Endodermal cell (in vitro differentiated cells): ENCODE measurements around the gene YBX2. TPM values are rescaled to one million over a fixed set of nuclear protein-coding genes. Genes with fewer than 3 reads are reported as not detected.

Experiments
- DNase-seq: peaks from one replicate; pipeline ENCODE4 v3.0.0-alpha.2; 2017
- H3K27ac ChIP-seq: 2 replicates; pipeline ENCODE4 v1.5.1; 2013; ENCODE audit warnings: mild to moderate bottlenecking, low read depth, low read length, moderate library complexity
- H3K27me3 ChIP-seq: 2 replicates; pipeline ENCODE4 v1.6.1; 2013; ENCODE audit warnings: mild to moderate bottlenecking, low read length, moderate library complexity; ENCODE audit not compliant: insufficient read depth, control insufficient read depth, poor library complexity, severe bottlenecking
- H3K36me3 ChIP-seq: 2 replicates; pipeline ENCODE4 v1.7.0; 2013; ENCODE audit warnings: mild to moderate bottlenecking, low read length, moderate library complexity; ENCODE audit not compliant: control insufficient read depth, insufficient read depth
- H3K4me1 ChIP-seq: one replicate; pipeline ENCODE4 v1.7.0; 2013; ENCODE audit warnings: low read length; ENCODE audit not compliant: control insufficient read depth, insufficient read depth
- H3K4me3 ChIP-seq: 2 replicates; pipeline ENCODE4 v1.5.1; 2013; ENCODE audit warnings: mild to moderate bottlenecking, low read length, moderate library complexity
- H3K9ac ChIP-seq: 2 replicates; pipeline ENCODE4 v1.6.1; 2013; ENCODE audit warnings: mild to moderate bottlenecking, low read length, moderate library complexity; ENCODE audit not compliant: poor library complexity, severe bottlenecking; ENCODE audit errors: extremely low read depth
- H3K9me3 ChIP-seq: 2 replicates; pipeline ENCODE4 v1.6.1; 2013; ENCODE audit warnings: mild to moderate bottlenecking, low read length, moderate library complexity; ENCODE audit not compliant: control insufficient read depth
- H3K27ac Mint-ChIP-seq: 2 replicates; pipeline ENCODE4 v1.8.0; 2020; ENCODE audit warnings: mixed read lengths
- H3K27me3 Mint-ChIP-seq: 2 replicates; pipeline ENCODE4 v1.8.0; 2021; ENCODE audit warnings: mild to moderate bottlenecking, mixed read lengths; ENCODE audit not compliant: insufficient read depth
- H3K36me3 Mint-ChIP-seq: 2 replicates; pipeline ENCODE4 v1.8.0; 2020; ENCODE audit warnings: low read depth, mixed read lengths
- H3K4me1 Mint-ChIP-seq: 2 replicates; pipeline ENCODE4 v1.8.0; 2020; ENCODE audit warnings: mixed read lengths
- H3K4me3 Mint-ChIP-seq: 2 replicates; pipeline ENCODE4 v1.8.0; 2020; ENCODE audit warnings: mild to moderate bottlenecking, moderate library complexity, mixed read lengths
- H3K9me3 Mint-ChIP-seq: 2 replicates; pipeline ENCODE4 v1.8.0; 2020; ENCODE audit warnings: mild to moderate bottlenecking, mixed read lengths
- CTCF ChIP-seq: fragments of 200-600 bp; sonication (generic); conservative IDR thresholded peaks from 2 replicates; pipeline ENCODE4 v1.5.0; 2021; ENCODE audit warnings: antibody characterized with exemption, mild to moderate bottlenecking
- WGBS, 2 experiments: methylation state at CpG; one replicate each; pipeline versions ENCODE4 v1.1.5 to v1.1.7; 2013; ENCODE audit warnings: missing lambda C conversion rate in 2 of 2, mixed read lengths in 1 of 2; ENCODE audit not compliant: insufficient coverage in 1 of 2, insufficient read length in 1 of 2; 5-methylcytosine and 5-hydroxymethylcytosine counted together
- total RNA-seq, 2 donors: library from RNA; stranded (reverse); fragmentation: NEBNext Ultra II Directional in 1 of 2; extraction: Animal tissue kit (Norgen Biotek cat#: 25700) in 1 of 2; gene quantifications; 2 replicates in 1 of 2; 3 replicates in 1 of 2; pipeline ENCODE4 v1.2.1, GENCODE V29; 2021

Gene YBX2
- total RNA-seq, 2 donors from 2014 or later: 6.6 to 15.9 TPM

- TF ChIP-seq CTCF: no peak
- H3K36me3 ChIP-seq: no peaks in the 10 kb centered on the region
- Mint-ChIP-seq H3K4me3 (no peak overlapping the region), H3K4me1 (peaks cover 3% of the 10 kb centered on the region), H3K9me3 (no peaks in the 10 kb centered on the region), H3K27ac (no peak overlapping the region), H3K27me3 (peaks cover 51% of the 10 kb centered on the region), H3K36me3 (no peaks in the 10 kb centered on the region)
- H3K9ac ChIP-seq: no peak overlapping the region
- H3K4me1 ChIP-seq: no peaks in the 10 kb centered on the region
- no peaks in the 10 kb centered on the region for H3K9me3 ChIP-seq
- WGBS, 2 experiments: 92 to 93% methylated on average over 9 to 18 of the region's 18 CpGs
- no peak overlapping the region for H3K4me3 ChIP-seq
- H3K27ac ChIP-seq: no peak overlapping the region
- peaks cover 32% of the 10 kb centered on the region for H3K27me3 ChIP-seq
- DNase-seq: no peak
These were observed 5.0 kb downstream of the YBX2 start for GRCh38 chr17:7289256-7290032.

GRCh38 chr17:7285679-7286078, 8.8 kb downstream of the YBX2 start:
- no peaks in the 10 kb centered on the region for H3K36me3 ChIP-seq
- H3K27ac Mint-ChIP-seq: no peak overlapping the region
- H3K27me3 ChIP-seq: peaks cover 16% of the 10 kb centered on the region
- H3K9ac ChIP-seq: no peak overlapping the region
- no peak overlapping the region for H3K4me3 ChIP-seq
- TF ChIP-seq CTCF: no peak
- peaks cover 4% of the 10 kb centered on the region for H3K4me1 ChIP-seq
- no peaks in the 10 kb centered on the region for H3K9me3 Mint-ChIP-seq
- H3K4me3 Mint-ChIP-seq: no peak overlapping the region
- no peaks in the 10 kb centered on the region for H3K36me3 Mint-ChIP-seq
- 90 to 98% methylated on average over 7 to 12 of the region's 12 CpGs for WGBS, 2 experiments
- peaks cover 49% of the 10 kb centered on the region for H3K27me3 Mint-ChIP-seq
- no peak for DNase-seq
- H3K9me3 ChIP-seq: no peaks in the 10 kb centered on the region
- H3K4me1 Mint-ChIP-seq: no peaks in the 10 kb centered on the region
- no peak overlapping the region for H3K27ac ChIP-seq

GRCh38 chr17:7284911-7285310, 9.5 kb downstream of the YBX2 start:
- Mint-ChIP-seq H3K36me3 (no peaks in the 10 kb centered on the region), H3K4me3 (no peak overlapping the region), H3K27ac (no peak overlapping the region), H3K4me1 (peaks cover 5% of the 10 kb centered on the region), H3K9me3 (no peaks in the 10 kb centered on the region), H3K27me3 (peaks cover 44% of the 10 kb centered on the region)
- Histone ChIP-seq H3K9me3 (no peaks in the 10 kb centered on the region), H3K4me3 (no peak overlapping the region), H3K4me1 (peaks cover 5% of the 10 kb centered on the region), H3K9ac (no peak overlapping the region), H3K27me3 (peaks cover 16% of the 10 kb centered on the region), H3K27ac (no peak overlapping the region), H3K36me3 (no peaks in the 10 kb centered on the region)
- no peak for TF ChIP-seq CTCF
- DNase-seq: no peak
- 90 to 96% methylated on average over 10 to 16 of the region's 16 CpGs for whole genome bisulfite sequencing, 2 experiments
